Motor neuron (in vitro differentiated cells): ENCODE data around the gene BTG1. TPM values are rescaled to one million over a fixed set of nuclear protein-coding genes. Genes with fewer than 3 reads are reported as not detected.

ENCODE experiments used
- ATAC-seq, 8 experiments: fragments of 200-7000 bp; cut with Tn5 transposase; replicated peaks in 6 of 8; 2 replicates each; pipeline ENCODE4 v1.8.0; 2021; ENCODE audit warnings: mild to moderate bottlenecking in 8 of 8, moderate library complexity in 8 of 8
- H3K27ac ChIP-seq, 2 donors: fragments of 250-450 bp; sonication (Bioruptor Pico); 2 replicates each; pipeline ENCODE4 v1.9.0; 2021; ENCODE audit warnings: antibody characterized with exemption in 2 of 2, mild to moderate bottlenecking in 2 of 2, moderate library complexity in 1 of 2
- H3K4me1 ChIP-seq, 2 donors: fragments of 250-450 bp; sonication (Bioruptor Pico); replicated peaks in 1 of 2; 2 replicates each; pipeline ENCODE4 v1.6.1; 2021; ENCODE audit warnings: antibody characterized with exemption in 2 of 2, mild to moderate bottlenecking in 2 of 2, moderate library complexity in 1 of 2
- H3K4me3 ChIP-seq, 5 donors: fragments of 250-450 bp; sonication (Bioruptor Pico); 2 replicates each; pipeline ENCODE4 v1.9.0; 2021; ENCODE audit warnings: antibody characterized with exemption in 5 of 5, mild to moderate bottlenecking in 5 of 5, moderate library complexity in 4 of 5
- WGBS, 10 experiments: fragments of 450-650 bp; shearing (Covaris generic); methylation state at CpG; one replicate each; pipeline ENCODE4 v1.0.0; 2022; 5-methylcytosine and 5-hydroxymethylcytosine counted together
- in situ Hi-C, 9 experiments: fragments of 400-800 bp; cut with MboI; loops; one replicate each; pipeline ENCODE4 v1.15.0; 2021; ENCODE audit warnings: low sequenced_read_pairs in 9 of 9, low pct_unique_long_range_greater_than_20kb in 2 of 9; ENCODE audit not compliant: unreplicated experiment in 9 of 9
- total RNA-seq, 8 experiments: library from RNA; unstranded; fragments of 300-600 nt; gene quantifications; 2 replicates each; pipeline versions ENCODE4 v1.2.3 to v1.2.4, GENCODE V29; 2022

The BTG1 gene
- total RNA-seq, 8 experiments from 2014 or later: 33.1 to 161 (median 68.2) TPM

DNA sequence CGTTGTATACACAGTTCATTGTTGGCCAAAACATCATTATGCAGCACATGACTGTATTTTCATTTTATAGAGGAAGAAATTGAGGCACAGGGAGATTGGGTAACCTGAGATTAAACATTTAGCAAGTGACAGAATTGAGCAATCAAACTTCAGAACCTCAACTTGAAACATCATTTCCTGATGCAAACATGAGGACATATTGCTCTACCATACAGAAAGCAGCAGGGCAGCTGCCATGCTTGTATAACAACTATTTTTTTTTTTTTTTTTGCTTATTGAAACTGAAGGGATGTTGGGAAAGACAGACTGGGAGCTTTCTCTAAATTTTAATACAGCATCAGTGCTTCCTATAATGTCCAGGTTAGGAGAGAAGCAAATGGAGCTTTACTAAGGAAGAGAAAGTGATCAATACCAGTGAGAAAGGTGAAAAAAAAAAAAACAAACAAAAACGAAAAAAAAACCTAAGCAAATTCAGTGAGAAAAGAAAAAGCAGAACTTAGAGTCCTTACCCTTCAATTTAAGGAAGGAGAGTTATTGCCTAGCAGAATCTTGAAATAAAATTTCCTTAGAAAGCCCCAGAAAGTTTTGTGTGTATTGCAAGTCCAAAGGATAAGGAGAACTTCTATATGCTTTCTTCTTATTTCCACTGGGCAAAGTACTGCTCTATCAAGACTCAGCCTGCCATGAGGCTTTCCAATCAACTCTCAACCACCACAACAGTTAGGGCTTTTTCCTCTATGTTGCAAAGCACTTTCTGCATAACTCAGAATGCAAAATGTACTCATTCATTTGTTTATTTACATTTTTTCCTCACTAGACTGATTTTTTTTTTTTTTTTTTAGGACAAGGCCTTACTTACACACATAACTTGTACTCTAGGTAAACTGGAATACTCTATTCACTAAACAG, 21.6 kb downstream of the BTG1 start:
- no peak overlapping the region for H3K27ac ChIP-seq
- WGBS, 10 experiments: 50 to 100% (median 86%) methylated on average over 1 to 2 of the region's 2 CpGs
- H3K4me1 ChIP-seq: peaks cover 0 to 6% of the 10 kb centered on the region in 2 donors
- peak in 1 of 8 experiments; percentile 6 for ATAC-seq
- in situ Hi-C loops: no loop called here
- H3K4me3 ChIP-seq: no peak overlapping the region

DNA sequence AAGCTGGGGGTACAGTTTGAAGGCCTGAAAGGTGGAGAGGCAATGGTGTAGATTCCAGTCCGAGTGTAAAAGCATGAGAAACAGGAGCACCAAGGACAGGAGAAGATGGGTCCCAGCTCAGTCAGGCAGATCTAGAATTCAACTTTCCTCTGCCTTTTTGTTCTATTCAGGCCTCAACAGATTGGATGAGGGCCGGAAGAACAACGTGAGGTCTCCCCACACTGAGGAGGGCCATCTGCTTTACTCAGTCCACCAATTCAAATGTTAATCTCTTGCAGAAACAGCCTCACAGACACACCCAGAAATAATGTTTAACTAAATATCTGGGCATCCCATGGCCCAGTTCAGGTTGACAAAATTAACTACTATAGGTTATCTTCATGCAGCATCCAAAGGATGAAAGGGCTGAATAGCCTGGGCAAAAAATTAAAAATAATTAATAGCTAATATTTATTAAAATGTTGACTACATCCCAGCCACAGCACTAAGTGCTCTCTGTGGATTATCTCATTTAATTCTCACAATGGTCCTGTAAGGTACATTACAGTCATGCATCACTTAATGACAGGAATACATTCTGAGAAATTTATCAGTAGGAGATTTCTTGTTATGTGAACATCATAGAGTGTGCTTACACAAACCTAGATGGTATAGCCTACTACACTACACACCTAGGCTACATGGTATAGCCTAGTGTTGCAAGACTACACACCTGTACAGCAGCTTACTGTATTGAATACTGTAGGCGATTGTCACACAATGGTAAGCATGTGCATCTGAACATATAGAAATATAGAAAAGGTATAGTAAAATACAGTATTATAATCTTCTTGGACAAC, 22.5 kb downstream of the BTG1 start:
- H3K27ac ChIP-seq: no peak overlapping the region
- in situ Hi-C loops: no loop called here
- ATAC-seq: no peak
- H3K4me3 ChIP-seq: no peak overlapping the region
- 25 to 100% (median 71%) methylated on average over 1 to 4 of the region's 4 CpGs for whole genome bisulfite sequencing, 10 experiments
- peaks cover 0 to 6% of the 10 kb centered on the region in 2 donors for H3K4me1 ChIP-seq

DNA sequence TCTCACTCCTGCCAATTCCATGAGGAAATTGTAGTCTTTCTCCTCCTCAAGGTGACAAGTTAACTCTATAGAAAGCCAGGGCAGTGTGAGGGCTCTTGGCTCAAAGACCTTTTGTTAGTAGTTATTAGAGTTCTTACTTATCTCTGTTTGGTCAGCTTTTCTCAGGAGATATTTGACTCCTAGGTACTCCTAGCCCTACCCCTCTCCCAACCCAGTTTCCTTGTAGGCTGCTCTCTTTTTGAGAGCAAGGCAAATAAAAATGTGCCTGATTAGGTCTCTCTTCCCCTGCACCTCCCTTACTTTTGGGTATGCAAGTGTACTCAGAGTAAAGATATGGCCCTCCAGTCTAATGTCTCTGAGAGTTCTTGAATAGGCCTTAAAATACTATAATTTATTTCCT, 23.8 kb downstream of the BTG1 start:
- peak in 2 of 8 experiments; percentile 10 to 33 for ATAC-seq
- H3K27ac ChIP-seq: no peak overlapping the region
- in situ Hi-C loops: no loop called here
- no peak overlapping the region for H3K4me3 ChIP-seq
- H3K4me1 ChIP-seq: peaks cover 0 to 6% of the 10 kb centered on the region in 2 donors

DNA sequence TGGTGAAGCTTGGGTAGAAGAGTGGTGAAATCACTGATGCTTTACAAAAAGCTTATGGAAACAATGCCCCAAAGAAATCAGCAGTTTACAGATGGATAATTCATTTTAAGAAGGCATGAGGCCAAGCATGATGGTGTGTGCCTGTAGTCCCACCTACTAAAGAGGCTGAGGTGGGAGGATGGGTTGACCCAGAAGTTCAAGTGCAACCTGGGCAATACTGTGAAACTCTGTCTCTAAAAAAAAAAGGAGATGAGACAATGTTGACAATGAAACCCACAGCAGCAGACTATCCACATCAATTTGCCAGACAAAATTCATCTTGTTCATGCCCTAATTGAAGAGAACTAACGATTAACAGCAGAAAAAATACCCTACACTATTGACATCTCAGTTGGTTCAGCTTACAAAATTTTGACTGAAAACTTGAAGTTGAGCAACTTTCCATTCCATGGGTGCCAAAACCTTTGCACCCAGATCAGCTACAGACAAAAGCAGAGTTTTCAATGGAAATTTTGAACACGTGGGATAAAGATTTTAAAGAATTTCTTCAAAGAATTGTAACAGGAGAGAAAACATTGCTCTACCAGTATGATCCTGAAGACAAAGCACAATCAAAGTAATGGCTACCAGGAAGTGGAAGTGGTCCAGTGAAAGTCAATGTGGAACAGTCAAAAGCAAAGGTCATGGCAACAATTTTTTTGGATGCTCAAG, 26.7 kb downstream of the BTG1 start:
- Histone ChIP-seq H3K4me1 (peaks cover 0 to 9% of the 10 kb centered on the region in 2 donors), H3K4me3 (no peak overlapping the region), H3K27ac (no peak overlapping the region)
- in situ Hi-C loops: no loop called here
- WGBS, 10 experiments: 83 to 100% (median 94%) methylated on average over 1 to 2 of the region's 2 CpGs; no CpG with 5 or more reads in 5 of the 10 experiments
- ATAC-seq: no peak

DNA sequence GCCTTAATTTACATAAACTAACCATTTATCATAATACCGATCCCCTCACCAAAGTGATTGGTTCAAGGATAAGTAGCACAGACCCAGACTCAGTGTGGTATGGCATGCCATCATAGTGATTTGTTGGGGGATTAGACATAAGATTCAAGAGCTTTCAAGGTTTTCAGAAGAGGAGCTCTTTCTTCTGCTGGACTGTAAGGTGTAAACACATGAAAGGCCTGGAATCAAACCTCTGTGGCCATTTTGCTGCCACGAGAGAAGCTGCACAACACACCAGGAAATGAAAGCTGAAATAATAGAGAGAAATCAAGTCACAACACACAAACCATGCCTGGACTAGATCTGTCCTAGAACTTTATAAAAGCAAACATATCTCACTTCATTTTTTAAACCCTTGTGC, 30.8 kb downstream of the BTG1 start:
- 61 to 100% (median 90%) methylated on average over 1 to 2 of the region's 2 CpGs; no CpG with 5 or more reads in 4 of the 10 experiments for WGBS, 10 experiments

DNA sequence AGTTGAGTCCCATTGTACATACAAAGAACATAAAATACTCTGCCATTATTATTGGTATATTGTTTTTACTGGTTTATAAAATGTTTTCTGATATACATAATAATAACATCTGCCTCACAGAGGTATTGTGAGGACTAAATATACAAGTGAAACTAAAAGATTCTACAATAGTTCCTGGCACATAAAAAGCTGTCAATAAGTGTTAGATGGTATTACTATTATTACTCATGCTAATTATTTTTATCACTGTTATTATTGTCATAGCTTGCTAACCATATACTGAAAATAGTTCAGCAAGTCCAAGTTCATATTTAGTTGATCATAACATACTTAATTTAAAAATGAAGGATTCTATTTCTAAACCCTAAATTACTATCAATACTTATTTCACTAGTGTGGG, 34.4 kb downstream of the BTG1 start:
- in situ Hi-C loops: no loop called here
- no peak for ATAC-seq
- no peak overlapping the region for H3K27ac ChIP-seq
- H3K4me1 ChIP-seq: peaks cover 46 to 68% of the 10 kb centered on the region in 2 donors
- no peak overlapping the region for H3K4me3 ChIP-seq

More for the DNA sequence above, 30.8 kb downstream of the BTG1 start:
- peak in 3 of 8 experiments; percentile 31 to 48 (median 41) for ATAC-seq
- Histone ChIP-seq H3K4me3 (no peak overlapping the region), H3K4me1 (peaks cover 17 to 33% of the 10 kb centered on the region in 2 donors), H3K27ac (no peak overlapping the region)
- in situ Hi-C loops: no loop called here

DNA sequence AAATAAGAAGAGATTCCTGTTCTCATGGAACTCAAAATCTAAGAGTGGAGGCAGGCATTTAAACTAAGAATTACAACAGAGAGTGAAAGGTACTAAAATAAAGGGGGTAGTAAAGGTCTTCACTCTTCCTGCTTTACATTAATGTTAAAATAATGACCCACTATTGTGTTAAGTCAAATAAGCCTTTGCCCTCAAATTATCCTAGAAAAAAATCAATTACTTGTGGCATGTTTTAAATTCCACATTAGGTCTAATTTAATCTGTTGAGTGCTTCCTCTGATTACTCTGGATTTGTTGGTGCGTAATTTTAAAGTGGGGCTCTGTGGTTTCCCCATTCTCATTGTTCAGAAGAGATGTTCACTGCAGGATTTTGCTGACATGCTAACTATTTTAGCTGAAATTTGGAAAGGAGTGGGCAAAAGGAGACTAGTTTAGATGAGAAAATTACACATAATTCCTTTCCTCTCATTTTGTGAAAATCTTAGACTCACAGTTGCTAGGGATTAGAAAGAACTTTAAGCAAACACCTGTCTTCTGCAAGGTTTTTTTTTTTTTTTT, 35.5 kb downstream of the BTG1 start:
- Histone ChIP-seq H3K4me1 (peaks cover 57 to 79% of the 10 kb centered on the region in 2 donors), H3K27ac (peak overlapping the region; percentile 5 to 10), H3K4me3 (no peak overlapping the region)
- no peak for ATAC-seq
- WGBS, 10 experiments: 40 to 100% (median 82%) methylated on average over 1 of the region's 1 CpG; no CpG with 5 or more reads in 2 of the 10 experiments
- in situ Hi-C loops: no loop called here

DNA sequence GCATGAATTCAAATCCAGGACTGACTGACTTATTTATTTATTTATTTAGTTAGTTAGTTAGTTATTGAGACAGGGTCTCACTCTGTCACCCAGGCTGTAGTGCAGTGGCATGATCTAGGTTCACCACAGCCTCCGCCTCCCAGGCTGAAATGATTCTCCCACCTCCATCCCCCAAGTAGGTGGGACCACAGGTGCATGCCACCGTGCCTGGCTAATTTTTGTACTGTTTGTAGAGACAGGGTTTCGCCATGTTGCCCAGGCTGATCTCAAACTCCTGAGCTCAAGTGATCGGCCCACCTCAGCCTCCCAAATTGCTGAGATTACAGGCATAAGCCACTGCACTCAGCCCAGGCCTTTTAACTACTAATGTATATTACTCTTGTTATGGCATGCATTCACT, 36.0 kb downstream of the BTG1 start:
- in situ Hi-C loops: no loop called here
- Histone ChIP-seq H3K4me1 (peaks cover 60 to 76% of the 10 kb centered on the region in 2 donors), H3K27ac (peak overlapping the region; percentile 5 to 16), H3K4me3 (no peak overlapping the region)
- WGBS, 10 experiments: 20 to 100% (median 84%) methylated on average over 1 to 4 of the region's 4 CpGs; no CpG with 5 or more reads in 4 of the 10 experiments
- no peak for ATAC-seq

DNA sequence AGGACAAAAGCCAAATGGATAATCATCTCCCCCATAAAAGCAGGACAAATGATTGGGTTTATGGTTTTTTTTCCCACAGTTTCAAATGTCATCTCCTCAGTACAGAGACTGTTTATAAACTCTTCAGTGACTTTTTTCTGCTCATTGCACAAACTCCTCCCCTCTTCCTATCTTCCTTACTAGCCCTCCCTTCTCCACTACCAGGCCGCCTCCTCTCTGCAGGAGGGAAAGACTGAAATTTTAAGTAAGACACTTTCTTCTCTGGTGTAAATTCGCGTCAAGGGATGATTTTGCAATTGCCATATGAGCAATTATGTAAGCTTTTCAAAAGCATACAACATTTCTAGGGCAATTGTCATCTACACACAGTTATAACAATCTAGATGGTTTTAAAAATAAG, 37.0 kb downstream of the BTG1 start:
- Histone ChIP-seq H3K4me3 (peak overlapping the region in 1 of 5 donors; percentile 0), H3K27ac (peak overlapping the region; percentile 68 to 85), H3K4me1 (peaks cover 60 to 74% of the 10 kb centered on the region in 2 donors)
- ATAC-seq: peak; percentile 9 to 72 (median 24)
- in situ Hi-C loops: no loop called here
- WGBS, 10 experiments: 0 to 49% (median 10%) methylated on average over 1 to 3 of the region's 3 CpGs; no CpG with 5 or more reads in 2 of the 10 experiments

DNA sequence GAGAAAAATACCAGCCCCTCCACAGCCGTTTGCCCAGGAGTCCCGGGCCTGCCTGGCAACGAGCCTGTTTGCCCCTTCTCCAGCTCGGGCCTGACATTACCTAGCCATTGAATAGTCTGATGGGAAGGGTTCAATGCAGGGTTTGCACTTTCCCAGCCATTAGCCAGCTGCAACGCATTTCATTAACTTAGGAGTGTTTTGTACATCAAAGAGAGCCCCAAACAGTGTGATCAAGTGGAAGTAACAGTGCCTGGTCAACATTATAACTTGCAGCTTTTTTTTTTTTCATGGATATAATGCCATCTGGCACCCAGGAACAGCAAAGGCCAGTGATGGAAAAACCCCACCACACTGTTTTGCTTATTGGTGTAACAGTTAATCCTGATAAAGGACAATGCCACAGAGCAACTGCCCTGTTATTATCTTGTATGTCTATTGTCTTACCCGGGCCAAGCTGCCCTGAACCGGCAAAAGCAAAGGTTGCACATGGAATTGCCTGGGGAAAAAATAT, 38.0 kb downstream of the BTG1 start:
- peak overlapping the region; percentile 68 to 85 for H3K27ac ChIP-seq
- ATAC-seq: peak; percentile 28 to 90 (median 84)
- peak overlapping the region in 1 of 5 donors; percentile 8 for H3K4me3 ChIP-seq
- in situ Hi-C loops: no loop called here
- H3K4me1 ChIP-seq: peaks cover 60 to 74% of the 10 kb centered on the region in 2 donors
- WGBS, 10 experiments: 0 to 58% (median 0%) methylated on average over 1 to 7 of the region's 7 CpGs; no CpG with 5 or more reads in 1 of the 10 experiments

DNA sequence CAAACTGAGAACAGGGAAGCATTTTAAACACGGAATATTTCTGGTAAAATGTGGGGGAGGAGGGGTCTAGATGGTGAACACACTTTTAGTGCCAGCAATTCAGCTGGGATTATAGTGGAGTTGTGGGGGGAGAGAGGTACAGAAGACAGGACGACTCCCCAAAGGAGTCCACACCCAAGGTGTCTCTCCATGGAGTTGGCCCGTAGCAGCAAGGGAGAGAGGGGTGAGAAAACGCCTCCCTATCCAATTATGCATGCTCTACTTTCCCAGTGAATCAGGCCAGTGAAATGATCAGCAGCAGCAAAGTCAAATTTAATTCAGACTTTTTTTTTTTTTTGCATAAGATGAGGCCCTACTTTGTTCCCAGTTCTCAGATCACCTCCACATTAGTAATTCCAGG, 38.6 kb downstream of the BTG1 start:
- in situ Hi-C loops: no loop called here
- H3K27ac ChIP-seq: peak overlapping the region; percentile 68 to 85
- peak; percentile 44 to 88 (median 48) for ATAC-seq
- no peak overlapping the region for H3K4me3 ChIP-seq
- 0 to 47% (median 0%) methylated on average over 1 to 3 of the region's 4 CpGs; no CpG with 5 or more reads in 2 of the 10 experiments for WGBS, 10 experiments
- H3K4me1 ChIP-seq: peaks cover 60 to 73% of the 10 kb centered on the region in 2 donors

DNA sequence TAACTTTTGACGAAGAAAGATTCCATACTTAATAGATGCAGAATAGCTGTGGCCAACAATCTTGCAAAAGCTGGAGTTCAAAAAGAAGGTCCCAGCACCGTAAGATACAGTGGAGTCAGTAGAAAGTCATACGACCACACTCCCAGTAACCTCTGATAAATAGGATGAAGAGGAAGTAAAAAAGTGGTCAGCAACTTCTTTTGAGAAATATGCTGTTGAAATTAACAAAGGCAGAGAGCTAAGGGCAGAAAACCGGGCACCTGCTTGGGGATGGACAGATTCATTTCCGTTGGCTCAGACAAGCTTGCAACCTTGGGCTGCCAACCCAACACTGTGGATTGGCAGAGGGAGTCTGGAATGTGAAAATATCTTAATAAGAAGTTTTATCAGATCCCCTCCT, 40.0 kb downstream of the BTG1 start:
- in situ Hi-C loops: no loop called here
- Histone ChIP-seq H3K4me1 (peaks cover 51 to 61% of the 10 kb centered on the region in 2 donors), H3K27ac (peak overlapping the region in 1 of 2 donors; percentile 68), H3K4me3 (no peak overlapping the region)
- WGBS, 10 experiments: 49 to 100% (median 81%) methylated on average over 2 to 5 of the region's 5 CpGs
- no peak for ATAC-seq
